MM.1S (cell line): ENCODE measurements around the gene MYO16.
"Not testable (repeated sequence)": the region's sequence is repeated elsewhere in the genome, so short reads cannot be mapped to it uniquely, and the experiment has no call there.

Source experiments
- DNase-seq: peaks from one replicate; pipeline ENCODE4 v3.0.0-alpha.2; 2015
- H2AFZ ChIP-seq: fragments of 300-600 bp; sonication (generic); 2 replicates; pipeline ENCODE4 v1.6.0; 2016; ENCODE audit warnings: antibody characterized with exemption, low read length
- H3F3A ChIP-seq: fragments of 300-600 bp; sonication (generic); 2 replicates; pipeline ENCODE4 v1.6.1; 2016; ENCODE audit warnings: mild to moderate bottlenecking, antibody characterized with exemption, low read length, moderate library complexity, mixed read lengths; ENCODE audit not compliant: insufficient read depth
- H3K27ac ChIP-seq: fragments of 300-600 bp; sonication (generic); 2 replicates; pipeline ENCODE4 v1.5.1; 2016; ENCODE audit warnings: mild to moderate bottlenecking, low read length
- H3K27me3 ChIP-seq: fragments of 300-600 bp; sonication (generic); replicated peaks from 2 replicates; pipeline ENCODE4 v1.6.0; 2016; ENCODE audit warnings: low read length; ENCODE audit not compliant: insufficient read depth
- H3K36me3 ChIP-seq: fragments of 300-600 bp; sonication (generic); replicated peaks from 2 replicates; pipeline ENCODE4 v1.6.1; 2016; ENCODE audit warnings: mild to moderate bottlenecking, low read length, mixed read lengths; ENCODE audit not compliant: insufficient read depth
- H3K4me1 ChIP-seq: fragments of 300-600 bp; sonication (generic); 2 replicates; pipeline ENCODE4 v1.6.1; 2016; ENCODE audit warnings: low read length, mixed read lengths
- H3K4me2 ChIP-seq: fragments of 300-600 bp; sonication (generic); 2 replicates; pipeline ENCODE4 v1.6.0; 2016; ENCODE audit warnings: low read depth, low read length
- H3K4me3 ChIP-seq: fragments of 300-600 bp; sonication (generic); 2 replicates; pipeline ENCODE4 v1.5.1; 2016; ENCODE audit warnings: low read length, mixed read lengths
- H3K79me2 ChIP-seq: fragments of 300-600 bp; sonication (generic); 2 replicates; pipeline ENCODE4 v1.6.1; 2016; ENCODE audit warnings: mixed run types, low read length, mixed read lengths
- H3K9ac ChIP-seq: fragments of 300-600 bp; sonication (generic); 2 replicates; pipeline ENCODE4 v1.6.1; 2016; ENCODE audit warnings: low read length, mixed read lengths
- H3K9me2 ChIP-seq: fragments of 300-600 bp; sonication (generic); replicated peaks from 2 replicates; pipeline ENCODE4 v1.6.1; 2016; ENCODE audit warnings: mild to moderate bottlenecking, low read length, mixed read lengths; ENCODE audit not compliant: insufficient read depth
- H3K9me3 ChIP-seq: fragments of 300-600 bp; sonication (generic); replicated peaks from 2 replicates; pipeline ENCODE4 v1.6.1; 2016; ENCODE audit warnings: mild to moderate bottlenecking, low read length, mixed read lengths; ENCODE audit not compliant: insufficient read depth
- H4K20me1 ChIP-seq: fragments of 300-600 bp; sonication (generic); 2 replicates; pipeline ENCODE4 v1.6.1; 2016; ENCODE audit warnings: mild to moderate bottlenecking, low read length, moderate library complexity, mixed read lengths; ENCODE audit not compliant: insufficient read depth
- EZH2 ChIP-seq: fragments of 300-600 bp; sonication (generic); optimal IDR thresholded peaks from 2 replicates; pipeline ENCODE3; 2017; ENCODE audit warnings: low read depth, mild to moderate bottlenecking, antibody characterized with exemption, low read length, mixed read lengths
- EZH2phosphoT487 ChIP-seq: fragments of 300-600 bp; sonication (generic); IDR thresholded peaks from 2 replicates; pipeline ENCODE4 v1.6.1; 2018; ENCODE audit warnings: antibody characterized with exemption, low read length
- TF ChIP-seq, protein P1 (sequence below): fragments of 300-600 bp; sonication (generic); IDR thresholded peaks from 2 replicates; pipeline ENCODE4 v1.5.1; 2016; ENCODE audit warnings: antibody characterized with exemption, low read length, mixed read lengths

Gene MYO16

GRCh38 chr13:109214393-109214792 lies 585.0 kb downstream of the MYO16 start:
- Histone ChIP-seq H3K36me3 (no peaks in the 10 kb centered on the region), H3K79me2 (no peaks in the 10 kb centered on the region), H3K4me3 (no peak overlapping the region), H4K20me1 (no peaks in the 10 kb centered on the region), H3K9ac (no peak overlapping the region), H2AFZ (no peak overlapping the region), H3K4me2 (no peak overlapping the region), H3K9me3 (no peaks in the 10 kb centered on the region), H3K4me1 (no peaks in the 10 kb centered on the region), H3K27ac (no peak overlapping the region), H3K9me2 (no peaks in the 10 kb centered on the region), H3F3A (no peaks in the 10 kb centered on the region), H3K27me3 (no peaks in the 10 kb centered on the region)
- no peak for TF ChIP-seq EZH2phosphoT487
- TF ChIP-seq, protein P1, sequence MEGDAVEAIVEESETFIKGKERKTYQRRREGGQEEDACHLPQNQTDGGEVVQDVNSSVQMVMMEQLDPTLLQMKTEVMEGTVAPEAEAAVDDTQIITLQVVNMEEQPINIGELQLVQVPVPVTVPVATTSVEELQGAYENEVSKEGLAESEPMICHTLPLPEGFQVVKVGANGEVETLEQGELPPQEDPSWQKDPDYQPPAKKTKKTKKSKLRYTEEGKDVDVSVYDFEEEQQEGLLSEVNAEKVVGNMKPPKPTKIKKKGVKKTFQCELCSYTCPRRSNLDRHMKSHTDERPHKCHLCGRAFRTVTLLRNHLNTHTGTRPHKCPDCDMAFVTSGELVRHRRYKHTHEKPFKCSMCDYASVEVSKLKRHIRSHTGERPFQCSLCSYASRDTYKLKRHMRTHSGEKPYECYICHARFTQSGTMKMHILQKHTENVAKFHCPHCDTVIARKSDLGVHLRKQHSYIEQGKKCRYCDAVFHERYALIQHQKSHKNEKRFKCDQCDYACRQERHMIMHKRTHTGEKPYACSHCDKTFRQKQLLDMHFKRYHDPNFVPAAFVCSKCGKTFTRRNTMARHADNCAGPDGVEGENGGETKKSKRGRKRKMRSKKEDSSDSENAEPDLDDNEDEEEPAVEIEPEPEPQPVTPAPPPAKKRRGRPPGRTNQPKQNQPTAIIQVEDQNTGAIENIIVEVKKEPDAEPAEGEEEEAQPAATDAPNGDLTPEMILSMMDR = no peak
- TF ChIP-seq EZH2 = no peak
- no peak for DNase-seq

GRCh38 chr13:109215377-109215776 lies 586.0 kb downstream of the MYO16 start:
- DNase-seq = no peak
- TF ChIP-seq EZH2phosphoT487 (no peak), EZH2 (no peak)
- TF ChIP-seq, protein P1 = no peak
- H3K79me2 ChIP-seq = no peaks in the 10 kb centered on the region
- H3K4me2 ChIP-seq = no peak overlapping the region
- no peaks in the 10 kb centered on the region for H3K4me1 ChIP-seq
- H3K9me2 ChIP-seq = no peaks in the 10 kb centered on the region
- no peaks in the 10 kb centered on the region for H3K9me3 ChIP-seq
- no peak overlapping the region for H3K9ac ChIP-seq
- H2AFZ ChIP-seq = no peak overlapping the region
- H3F3A ChIP-seq = no peaks in the 10 kb centered on the region
- H3K36me3 ChIP-seq = no peaks in the 10 kb centered on the region
- no peaks in the 10 kb centered on the region for H3K27me3 ChIP-seq
- H3K4me3 ChIP-seq = no peak overlapping the region
- H3K27ac ChIP-seq = no peak overlapping the region
- no peaks in the 10 kb centered on the region for H4K20me1 ChIP-seq

DNA sequence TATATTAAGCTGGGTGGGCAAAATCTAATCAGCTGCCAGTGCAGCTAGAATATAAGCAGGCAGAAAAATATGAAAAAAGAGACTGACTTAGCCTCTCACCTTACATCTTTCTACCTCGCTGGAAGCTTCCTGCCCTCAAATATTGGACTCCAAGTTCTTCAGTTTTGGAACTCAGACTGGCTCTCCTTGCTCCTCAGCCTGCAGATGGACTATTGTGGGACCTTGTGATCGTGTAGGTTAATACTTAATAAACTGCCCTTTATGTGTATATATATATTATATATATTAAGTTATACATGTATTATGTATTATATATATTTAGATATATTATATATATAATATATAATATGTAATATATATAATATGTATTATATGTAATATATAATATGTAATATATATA lies 588.1 kb downstream of the MYO16 start:
- H3K27me3 ChIP-seq, DNase-seq, H3K36me3 ChIP-seq: not testable (repeated sequence)

DNA sequence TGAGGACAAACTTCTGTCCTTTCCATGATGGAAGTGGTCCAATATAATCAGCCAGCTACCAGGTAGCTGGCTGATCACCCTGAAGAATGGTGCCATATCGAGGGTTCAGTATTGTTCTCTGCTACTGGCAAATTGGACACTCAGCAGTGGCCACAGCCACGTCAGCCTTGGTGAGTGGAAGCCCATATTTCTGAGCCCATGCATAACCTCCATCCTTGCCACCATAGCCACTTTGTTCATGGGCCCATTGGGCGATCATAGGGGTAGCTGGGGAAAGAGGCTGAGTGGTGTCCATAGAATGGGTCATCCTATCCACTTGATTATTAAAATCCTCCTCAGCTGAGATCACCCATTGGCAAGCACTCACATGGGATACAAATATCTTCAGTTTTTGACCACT lies 591.2 kb downstream of the MYO16 start:
- H3K27ac ChIP-seq = no peak overlapping the region
- no peak overlapping the region for H2AFZ ChIP-seq
- no peaks in the 10 kb centered on the region for H3K9me3 ChIP-seq
- no peak for DNase-seq
- H3K4me3 ChIP-seq = no peak overlapping the region
- no peak overlapping the region for H3K9ac ChIP-seq
- H3F3A ChIP-seq = no peaks in the 10 kb centered on the region
- no peaks in the 10 kb centered on the region for H4K20me1 ChIP-seq
- TF ChIP-seq EZH2phosphoT487 (no peak), EZH2 (no peak)
- TF ChIP-seq, protein P1 = no peak
- no peaks in the 10 kb centered on the region for H3K9me2 ChIP-seq
- no peaks in the 10 kb centered on the region for H3K4me1 ChIP-seq
- H3K36me3 ChIP-seq = no peaks in the 10 kb centered on the region
- no peak overlapping the region for H3K4me2 ChIP-seq
- H3K27me3 ChIP-seq = no peaks in the 10 kb centered on the region
- H3K79me2 ChIP-seq = no peaks in the 10 kb centered on the region

More for the DNA sequence above, 588.1 kb downstream of the MYO16 start:
- H3F3A ChIP-seq, H3K9me2 ChIP-seq, H3K27ac ChIP-seq, H3K4me2 ChIP-seq, H3K9me3 ChIP-seq, H2AFZ ChIP-seq, H3K4me1 ChIP-seq, H3K4me3 ChIP-seq, H3K79me2 ChIP-seq, H4K20me1 ChIP-seq, H3K9ac ChIP-seq: not testable (repeated sequence)
